ENCODE data around the gene LHX3.

LHX3 gene

DNA sequence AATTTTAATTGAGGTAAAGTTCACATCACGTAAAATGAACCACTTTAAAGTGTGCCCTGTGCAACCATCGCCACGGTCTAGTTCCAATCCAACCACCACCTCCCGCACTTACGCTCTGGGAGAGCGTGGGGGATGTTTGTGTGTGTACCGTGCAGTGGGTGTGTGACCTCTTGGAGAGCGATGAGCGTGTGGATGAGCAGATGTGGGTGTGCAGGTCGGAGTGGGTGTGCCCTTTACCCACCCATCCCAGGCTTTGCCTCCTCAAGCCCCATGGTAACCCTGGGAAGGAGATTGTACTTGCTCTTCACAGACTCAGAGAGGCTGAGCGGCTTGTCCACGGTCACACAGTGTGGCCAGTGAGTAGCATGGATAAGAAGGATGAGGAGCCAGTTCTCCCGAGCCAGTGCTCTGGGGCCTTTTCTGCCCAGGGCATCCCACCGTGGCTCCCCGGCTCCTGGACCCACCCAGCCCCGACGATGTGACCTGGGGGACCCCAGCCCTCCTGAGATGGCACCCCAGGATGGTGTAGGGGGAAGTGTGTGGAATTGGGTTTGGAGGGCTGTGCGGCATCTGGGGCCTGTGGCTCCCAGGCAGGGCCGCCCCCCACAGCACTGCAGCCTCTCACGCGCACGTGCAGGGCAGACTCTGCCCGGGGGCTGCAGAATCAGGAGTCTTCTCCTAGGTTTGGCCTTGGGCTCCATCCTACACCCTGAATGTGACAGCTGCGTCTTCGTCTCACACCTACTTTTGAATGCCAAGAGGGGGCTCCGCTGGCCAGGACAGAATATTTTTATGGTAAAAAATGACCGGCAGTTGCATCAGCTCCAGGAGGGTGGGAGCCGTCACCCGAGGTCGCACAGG is 13.6 kb downstream of the LHX3 start:
- no peak for DNase-seq

DNA sequence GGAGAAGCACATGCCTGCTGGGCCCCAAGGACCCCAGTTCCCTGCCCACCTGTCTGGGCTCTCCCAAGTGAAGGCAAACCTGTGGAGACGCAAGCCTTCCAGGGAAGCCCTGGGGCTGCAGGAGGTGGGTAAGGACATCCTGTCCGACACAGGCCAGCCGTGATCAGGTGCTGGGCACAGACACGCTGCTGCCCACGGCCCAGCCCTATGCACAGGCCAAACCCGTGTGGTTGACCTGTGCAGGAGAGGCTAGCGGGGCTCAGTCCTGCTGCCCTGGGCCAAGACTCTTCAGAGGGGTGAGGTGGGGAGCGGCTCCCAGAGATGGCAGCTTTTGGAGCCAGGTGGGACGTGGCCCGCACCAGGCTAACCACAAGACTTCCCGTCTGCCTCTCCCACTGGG is 14.3 kb downstream of the LHX3 start:
- DNase-seq: no peak

DNA sequence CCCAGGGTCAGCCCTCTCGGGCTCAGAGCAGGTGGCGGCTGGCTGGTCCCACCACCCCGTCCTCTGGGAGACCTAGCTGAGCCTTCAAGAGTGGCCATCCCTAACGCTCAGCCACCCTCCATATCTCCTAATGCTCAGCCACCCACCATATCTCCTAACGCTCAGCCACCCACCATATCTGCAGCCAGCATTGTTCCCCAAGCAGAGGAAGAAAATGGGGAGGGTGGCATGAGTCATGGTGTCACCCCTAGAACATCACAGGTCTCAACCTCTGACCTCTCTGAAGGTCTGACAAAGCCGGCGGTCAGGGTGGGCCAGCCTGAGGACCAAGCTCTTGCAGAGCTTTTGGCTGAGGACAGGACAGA is 14.7 kb downstream of the LHX3 start:
- DNase-seq: no peak

DNA sequence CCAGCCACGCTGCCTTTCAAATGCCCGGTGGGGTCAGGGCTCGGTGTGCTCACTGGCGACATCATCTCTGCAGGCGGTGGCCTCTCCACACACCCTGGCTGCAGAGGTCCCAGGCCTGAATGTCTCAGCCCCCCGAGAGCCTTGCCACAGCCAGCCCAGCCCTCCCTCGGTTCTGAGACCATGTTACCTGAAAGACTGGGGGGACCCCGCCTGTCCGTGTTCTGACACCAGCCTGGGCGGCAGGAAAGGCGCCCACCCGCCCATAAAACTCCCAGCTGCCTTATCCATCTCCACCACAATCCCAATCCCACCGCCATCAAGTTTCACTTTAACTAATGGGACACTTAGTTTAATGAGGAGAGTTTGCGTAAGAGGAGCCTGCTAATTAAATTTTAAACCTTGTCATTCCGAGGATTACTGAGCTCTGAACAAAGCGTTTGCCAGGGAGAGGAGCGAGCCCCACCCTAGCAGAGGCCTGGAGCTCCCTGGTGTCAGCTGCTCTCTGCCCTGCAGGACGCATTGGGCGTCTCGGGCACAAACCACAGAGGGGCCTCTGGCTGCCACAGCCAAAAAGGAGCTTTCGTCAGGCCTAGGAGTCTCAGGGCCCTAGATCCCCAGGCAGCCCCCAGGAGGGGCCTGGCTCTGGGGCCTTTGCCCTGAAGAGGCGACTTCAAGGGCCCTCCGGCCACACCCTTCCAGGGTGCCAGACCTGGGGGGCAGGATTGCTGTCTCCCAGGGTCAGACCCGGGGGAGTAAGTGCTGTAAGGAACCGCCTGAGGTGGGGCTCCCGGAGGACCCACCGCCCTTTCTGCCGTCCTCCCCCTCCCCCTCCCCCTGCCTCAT is 15.3 kb downstream of the LHX3 start:
- DNase-seq: no peak

DNA sequence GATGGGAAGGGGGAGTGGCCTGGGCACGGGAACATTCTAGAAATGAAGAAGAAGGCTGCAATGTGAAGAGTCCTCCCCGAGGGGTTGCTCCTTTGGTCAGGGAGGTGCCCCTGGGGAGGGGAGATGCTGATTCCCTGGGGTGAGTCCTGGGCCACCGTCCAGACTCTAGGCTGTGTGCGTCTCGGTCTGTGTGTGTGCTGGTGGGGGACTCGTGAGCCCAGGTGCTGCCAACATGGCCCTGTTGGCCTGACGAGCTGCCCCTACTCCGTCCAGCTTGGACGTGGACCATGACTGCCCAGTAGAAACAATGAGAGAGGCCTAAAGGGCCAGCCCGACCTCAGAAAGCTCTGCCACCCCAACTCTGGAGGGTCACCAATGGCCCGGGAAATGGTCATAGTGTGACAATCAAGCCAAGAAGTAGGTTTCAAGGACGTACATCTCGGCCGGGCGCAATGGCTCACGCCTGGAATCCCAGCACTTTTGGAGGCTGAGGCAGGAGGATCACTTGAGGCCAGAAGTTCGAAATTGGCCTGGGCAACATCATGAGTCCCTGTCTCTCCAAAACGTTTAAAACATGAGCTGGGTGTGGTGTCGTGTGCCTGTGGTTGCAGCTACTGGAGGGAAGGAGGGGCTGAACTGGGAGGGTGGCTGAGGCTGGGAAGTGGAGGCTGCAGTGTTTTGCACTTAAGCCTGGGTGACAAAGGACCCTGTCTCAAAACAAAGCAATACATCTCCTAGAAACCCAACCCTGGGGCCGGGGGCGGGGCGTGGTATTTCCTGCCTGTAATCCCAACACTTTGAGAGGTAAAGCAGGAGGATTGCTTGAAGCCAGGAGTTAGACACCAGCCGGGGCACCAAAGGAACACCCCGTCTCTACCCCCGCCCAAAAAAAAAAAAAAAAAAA is 17.0 kb downstream of the LHX3 start:
- DNase-seq: no peak

DNA sequence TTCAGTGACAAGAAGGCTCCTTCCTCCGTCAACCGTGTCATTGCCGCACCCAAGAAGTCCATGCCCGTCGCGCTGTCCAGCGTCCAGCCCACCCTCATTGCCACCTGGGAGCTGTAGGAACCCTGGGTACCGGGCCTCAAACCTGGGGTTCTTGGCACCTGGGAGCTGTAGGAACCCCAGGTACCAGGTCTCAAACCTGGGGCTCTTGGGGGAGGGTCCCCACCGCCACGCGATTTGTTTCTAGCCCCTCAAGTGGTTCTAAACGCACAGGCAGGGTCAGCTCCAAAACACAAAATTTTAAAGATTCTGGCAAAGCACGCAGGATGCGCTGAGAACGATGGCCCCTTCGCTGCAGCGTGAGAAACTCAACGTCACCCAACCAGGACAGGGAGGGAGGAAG is 17.7 kb downstream of the LHX3 start:
- no peak for DNase-seq

DNA sequence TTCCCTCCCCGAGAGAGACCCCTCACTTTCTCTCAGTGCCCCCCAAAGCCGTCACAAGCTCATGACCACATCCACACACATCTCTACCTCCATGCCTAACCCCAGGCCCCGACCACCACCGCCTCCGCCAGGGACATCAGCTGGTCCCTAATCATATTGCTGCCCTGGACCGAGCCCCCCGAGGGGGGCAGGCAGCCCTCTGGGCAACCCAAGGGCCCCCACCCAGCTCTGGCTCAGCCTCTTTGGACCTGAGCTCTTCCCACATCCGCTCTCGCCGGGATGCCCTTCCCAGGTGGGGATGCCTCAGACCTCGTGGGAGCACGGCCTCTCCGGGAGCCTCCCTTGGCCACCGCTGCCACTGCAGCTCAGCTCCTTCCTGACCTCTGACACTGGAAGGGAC is 18.5 kb downstream of the LHX3 start:
- no peak for DNase-seq

DNA sequence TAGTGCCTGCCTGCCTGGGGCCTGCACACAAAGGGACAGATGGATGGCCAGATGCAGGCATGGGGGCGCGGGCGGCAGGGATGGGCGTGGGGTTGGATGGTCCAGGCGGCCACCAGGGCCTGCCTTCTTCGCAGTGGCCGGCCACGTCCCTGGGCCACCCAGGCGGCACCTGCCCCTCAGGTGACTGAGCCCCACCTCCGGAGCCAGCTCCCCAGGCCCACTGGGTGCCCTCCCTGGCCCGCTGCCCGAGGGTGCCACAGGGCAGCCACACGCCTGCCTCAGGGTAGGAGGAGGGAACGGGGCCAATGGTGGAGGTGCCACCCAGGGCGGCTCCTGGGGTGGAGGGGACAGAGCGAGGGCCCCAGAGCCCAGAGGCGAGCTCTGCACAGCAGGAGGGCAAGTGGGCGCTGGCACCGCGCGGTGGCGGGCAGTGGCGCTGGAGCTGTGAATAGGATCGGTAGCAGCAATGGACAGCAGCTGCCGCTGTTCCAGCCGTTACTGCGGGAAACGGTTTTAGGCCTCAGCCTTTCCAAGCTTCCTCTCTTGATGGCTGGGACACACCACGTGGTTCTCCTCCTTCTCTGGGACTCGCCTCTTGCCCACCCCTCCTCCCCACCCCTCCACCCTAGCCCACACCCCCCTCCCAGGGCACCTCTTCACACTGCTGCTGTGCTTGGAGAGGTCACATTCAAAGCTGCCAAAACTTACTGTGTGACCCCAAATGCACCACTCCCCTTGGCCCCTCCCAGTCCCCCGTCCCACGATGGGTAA is 19.1 kb downstream of the LHX3 start:
- no peak for DNase-seq

DNA sequence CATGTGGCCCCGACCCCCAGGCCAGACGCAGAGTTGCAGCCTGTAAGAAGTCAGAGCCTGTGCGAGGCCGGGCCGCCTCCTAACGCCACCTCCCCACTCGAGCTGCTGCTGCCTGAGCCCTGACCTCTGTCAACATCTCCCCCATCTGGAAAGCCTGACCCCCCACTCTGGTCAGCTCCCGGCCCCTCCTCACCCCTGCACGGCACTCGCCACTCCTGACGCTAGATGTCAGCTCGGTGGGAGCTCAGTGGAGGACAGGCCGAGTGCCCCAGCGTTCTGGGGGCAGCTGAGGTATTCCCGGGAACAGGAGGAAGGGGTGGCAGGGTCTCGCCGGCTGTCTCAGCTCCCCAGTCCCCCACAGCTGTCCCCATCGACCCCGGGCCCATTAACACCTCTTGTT is 19.9 kb downstream of the LHX3 start:
- no peak for DNase-seq

DNA sequence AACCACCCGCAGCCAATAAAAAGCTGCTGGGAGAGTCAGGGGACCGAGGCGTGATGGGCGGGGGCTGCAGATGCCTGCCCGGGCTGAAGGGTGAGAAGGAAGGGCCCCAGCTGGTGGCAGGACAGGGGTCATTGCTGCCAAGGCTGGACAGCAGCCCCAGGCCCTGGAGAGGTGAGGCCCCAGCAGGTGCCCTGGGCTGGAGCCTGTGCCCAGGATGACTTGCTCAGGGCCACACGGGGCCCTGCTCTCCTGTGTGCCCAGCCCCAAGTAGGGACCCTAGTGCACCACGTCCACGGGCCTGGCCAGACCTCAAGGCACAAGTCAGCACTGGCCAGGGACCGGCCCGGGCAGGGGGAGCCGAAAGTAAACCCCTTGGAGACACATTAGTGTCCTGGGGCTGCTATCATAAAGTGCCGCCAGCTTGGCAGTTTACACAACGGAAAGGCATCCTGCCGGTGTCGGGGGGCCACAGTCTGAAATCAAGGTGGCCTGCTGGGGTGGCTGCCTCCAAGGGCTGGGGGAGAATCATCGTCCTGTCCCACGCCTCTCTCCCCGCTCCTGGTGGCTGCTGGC is 22.0 kb downstream of the LHX3 start:
- DNase-seq: no peak

DNA sequence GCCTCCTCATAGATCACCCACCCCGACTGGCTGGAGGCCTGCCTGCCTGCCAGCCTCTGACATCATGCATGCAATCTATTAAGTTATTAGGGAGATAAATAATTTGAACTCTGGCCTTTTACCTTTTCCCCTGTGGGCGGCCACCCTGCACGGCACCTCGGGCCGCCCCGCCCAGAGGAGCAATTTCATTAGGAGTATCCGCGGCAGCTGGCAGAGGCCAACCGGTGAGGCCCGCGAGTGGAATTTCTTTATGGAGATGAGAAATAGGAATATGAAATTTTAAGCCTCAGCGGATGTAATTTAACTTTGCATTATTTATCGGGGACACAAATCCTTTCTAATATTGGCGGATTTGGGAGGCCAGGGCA is 22.5 kb downstream of the LHX3 start:
- DNase-seq: no peak

DNA sequence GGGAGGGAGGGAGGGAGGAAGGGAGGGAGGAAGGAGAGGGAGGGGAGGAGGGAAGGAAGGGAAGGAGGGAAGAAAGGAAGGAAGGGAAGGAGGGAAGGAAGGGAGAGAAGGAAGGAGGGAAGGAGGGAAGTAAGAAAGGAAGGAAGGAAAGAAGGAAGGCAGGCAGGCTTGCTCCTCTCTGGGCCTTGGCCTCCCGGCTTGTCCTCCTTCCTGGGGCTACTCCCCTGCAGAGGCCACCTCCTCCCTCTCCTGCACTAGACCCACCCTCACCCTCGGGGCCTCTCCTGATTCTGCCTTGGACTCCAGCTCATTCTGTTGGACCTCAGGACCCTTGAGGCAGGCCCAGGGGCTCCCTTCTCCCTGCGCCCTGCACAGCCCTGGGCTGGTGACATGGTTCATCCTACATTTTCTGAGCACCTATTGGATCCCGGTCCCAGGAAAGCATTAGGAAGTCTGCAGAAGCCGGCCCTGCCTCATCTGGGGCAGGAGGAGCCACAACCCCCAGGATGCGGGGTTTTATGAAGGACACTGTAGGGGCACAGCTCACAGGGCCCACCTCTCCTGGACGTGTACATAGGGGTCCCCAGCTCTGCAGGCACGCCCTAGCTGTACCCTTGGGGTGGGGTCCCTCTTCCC is 23.0 kb downstream of the LHX3 start:
- no peak for DNase-seq

DNA sequence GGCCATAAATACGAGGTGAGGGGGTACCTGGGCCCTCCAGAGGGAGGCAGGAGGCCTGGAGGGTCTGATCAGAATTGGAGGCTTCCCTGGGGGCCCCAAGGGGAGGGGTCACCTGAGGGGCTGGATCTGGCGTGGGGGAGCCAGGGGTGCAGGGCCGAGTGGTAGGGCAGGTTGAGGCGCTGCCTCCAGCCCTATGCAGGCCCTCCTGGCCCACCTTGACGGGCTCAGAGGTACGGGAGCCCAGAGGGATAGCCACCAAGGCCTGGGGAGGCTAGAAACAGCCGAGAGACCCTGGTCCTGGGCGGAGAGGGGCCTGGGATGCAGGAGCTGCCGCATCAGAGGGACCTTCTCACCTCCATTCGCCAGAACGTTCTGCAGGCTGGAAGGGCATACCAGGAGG is 24.3 kb downstream of the LHX3 start:
- DNase-seq: no peak

DNA sequence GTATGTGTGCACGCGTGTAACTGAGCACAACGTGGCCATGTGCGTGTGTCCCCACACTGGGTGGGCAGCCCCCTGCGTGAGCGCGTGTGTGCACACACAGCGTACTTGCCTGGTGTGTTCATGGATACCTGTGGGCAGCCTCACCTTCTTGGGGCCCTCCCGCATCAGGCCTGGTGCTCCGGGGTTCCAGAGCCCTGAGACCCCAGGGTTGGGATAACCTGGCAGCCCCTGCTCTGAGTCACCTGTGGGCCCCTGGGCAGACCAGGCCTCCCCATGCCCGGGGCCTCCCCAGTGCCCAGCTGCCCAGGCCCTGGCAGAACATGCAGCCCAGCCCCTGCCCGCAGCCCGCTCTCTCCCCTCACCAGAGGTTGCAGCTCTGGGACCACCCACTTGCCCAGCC is 25.2 kb downstream of the LHX3 start:
- DNase-seq: no peak

DNA sequence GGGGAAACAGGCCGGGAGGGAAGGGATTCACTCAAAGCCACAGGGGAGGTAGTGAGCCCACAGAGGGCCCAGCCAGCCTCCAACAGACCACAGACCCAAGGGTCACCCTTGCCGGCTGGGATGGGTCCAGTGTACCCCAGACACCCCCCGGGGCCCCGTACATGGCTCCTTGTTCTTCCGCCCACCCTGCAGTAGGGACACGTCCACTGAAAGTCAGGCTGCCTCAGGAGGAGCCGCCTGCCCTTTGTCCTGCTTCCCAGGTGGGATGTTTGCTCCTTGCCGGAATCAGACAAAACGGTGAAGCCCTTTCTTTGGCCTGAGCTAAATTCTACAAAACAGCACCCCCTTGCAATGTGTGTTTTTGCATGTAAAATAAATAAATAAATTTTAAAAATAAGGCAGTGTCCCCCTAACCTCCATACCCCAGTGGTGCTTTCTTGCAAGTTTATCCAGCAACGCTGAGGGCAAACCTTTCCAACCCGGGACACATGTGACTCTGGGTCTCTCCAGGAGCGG is 25.8 kb downstream of the LHX3 start:
- no peak for DNase-seq

DNA sequence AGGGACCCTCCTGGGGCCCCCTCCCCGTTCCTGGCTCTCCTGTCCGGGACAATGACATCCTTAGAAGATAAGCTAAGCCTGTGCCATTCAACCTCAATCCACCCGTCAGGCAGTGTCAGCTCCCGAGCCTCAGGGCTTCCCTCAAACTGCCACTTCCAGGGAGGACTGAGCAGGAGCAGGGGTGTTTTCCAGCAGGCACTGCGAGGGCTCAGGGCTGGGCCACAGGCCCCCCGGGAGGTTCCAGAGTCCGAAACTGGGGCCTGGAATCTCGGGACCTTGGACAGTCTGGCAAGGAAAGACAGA is 26.2 kb downstream of the LHX3 start:
- no peak for DNase-seq

DNA sequence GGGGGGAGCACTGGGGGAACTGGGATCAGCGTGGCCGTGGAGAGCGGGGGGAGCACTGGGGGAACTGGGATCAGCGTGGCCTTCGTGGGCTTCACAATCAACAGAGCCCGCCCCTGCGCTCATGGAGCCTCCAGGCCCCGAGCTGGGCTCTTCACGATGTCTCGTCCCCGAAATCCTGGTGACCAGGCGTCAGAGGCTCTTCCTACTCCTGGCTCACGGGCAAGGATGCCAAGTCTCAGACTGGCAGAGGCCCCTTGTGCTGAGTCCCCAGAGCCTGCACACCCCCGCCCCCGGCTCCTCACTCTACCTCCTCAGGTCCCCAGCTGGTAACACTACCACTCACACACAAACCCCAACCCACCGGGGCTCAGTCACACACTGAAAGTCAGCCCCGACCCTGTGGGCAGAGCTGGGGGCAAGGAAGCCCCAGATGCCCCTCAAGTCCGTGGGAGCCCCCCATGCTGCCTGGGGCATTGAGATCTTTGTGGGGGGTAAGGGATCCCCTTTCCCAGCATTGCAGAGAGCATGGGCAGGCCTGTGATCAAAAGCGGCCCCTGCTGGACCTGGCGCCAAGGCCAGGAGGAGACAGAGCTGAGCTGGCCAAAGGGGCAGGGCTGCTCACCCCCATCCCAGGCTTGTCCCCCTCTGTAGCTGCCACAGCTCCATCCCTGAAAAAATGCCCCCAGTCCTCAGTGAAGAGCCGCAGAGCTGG is 26.7 kb downstream of the LHX3 start:
- DNase-seq: no peak

DNA sequence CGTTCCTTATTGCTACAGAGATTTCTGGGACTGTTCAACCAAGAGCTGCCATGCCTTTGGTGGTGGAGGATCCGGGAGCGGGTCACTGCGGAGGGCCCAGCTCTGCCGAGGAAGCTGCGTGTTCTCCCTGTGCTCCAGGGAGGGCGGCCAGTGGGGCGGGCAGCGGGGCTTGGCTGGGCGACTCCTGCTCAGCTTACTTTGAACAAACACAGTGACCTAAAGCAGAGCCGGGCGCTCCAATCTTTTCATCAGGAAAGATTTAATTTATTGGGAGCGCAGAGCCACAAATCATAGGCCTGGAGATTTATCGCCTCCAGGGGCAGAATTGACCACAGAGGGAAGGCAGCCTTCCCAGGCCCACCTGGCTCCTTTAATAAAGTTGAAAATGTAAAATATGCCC is 27.7 kb downstream of the LHX3 start:
- DNase-seq: no peak

DNA sequence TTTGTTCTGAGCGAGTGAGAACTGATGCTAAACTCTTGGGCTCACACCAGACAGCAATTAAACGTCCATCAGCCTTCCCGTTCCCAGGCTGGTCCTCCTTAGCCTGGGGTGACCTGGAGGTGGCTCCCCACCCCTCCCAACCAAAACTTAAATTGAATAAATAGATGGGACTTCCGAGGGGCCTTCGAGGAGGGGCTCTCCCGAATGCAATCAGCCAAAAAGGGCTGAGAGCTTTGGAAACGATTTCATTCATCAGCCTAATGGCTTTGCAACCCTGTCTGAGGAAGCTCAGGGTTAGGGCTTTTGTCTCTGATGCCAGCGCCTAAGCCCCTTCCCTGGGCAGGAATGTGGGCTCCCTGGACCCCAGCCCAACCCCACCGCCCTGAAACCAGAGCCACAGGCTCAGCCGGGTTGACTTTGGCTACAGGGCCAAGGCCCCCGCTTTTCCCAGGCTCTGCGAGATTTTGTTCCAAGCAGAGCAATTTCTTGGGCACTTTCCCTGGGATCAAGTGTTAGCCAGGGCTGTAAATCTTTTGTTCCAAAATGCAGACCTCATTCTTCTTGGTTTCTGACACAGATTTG is 29.2 kb downstream of the LHX3 start:
- no peak for DNase-seq

Measured in effector CD8-positive, alpha-beta T cell (primary cell).